Esophagus squamous epithelium (tissue), 4 donors: ENCODE measurements around the gene SVBP.

Experiments
- POLR2A ChIP-seq, 4 donors: fragments of 450-650 bp; IDR thresholded peaks; one replicate each; pipeline ENCODE4 v1.6.1; 2017; ENCODE audit warnings: antibody characterized with exemption in 4 of 4, mild to moderate bottlenecking in 4 of 4, moderate library complexity in 3 of 4
- TF ChIP-seq, protein P1 (sequence below), 6 experiments: fragments of 450-650 bp in 4 of 6; fragments of 200-600 bp in 2 of 6; sonication (generic) in 2 of 6; IDR thresholded peaks; one replicate each; pipeline ENCODE4 v1.5.1; 2016 to 2019; ENCODE audit warnings: antibody characterized with exemption in 6 of 6, mild to moderate bottlenecking in 4 of 6, moderate library complexity in 4 of 6

DNA sequence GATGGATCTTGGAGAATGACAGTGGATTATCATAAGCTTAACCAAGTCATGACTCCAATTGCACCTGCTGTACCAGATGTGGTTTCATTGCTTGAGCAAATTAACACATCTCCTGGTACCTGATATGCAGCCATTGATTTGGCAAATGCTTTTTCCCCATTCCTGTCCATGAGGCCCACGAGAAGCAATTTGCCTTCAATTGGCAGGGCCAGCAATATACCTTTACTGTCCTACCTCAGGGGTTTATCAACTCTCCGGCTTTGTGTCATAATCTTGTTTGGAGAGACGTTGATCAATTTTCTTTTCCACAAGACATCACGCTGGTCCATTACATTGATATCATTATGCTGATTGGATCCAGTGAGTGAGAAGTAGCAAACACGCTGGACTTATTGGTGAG is 49.4 kb upstream of the SVBP start:
- TF ChIP-seq, protein P1, sequence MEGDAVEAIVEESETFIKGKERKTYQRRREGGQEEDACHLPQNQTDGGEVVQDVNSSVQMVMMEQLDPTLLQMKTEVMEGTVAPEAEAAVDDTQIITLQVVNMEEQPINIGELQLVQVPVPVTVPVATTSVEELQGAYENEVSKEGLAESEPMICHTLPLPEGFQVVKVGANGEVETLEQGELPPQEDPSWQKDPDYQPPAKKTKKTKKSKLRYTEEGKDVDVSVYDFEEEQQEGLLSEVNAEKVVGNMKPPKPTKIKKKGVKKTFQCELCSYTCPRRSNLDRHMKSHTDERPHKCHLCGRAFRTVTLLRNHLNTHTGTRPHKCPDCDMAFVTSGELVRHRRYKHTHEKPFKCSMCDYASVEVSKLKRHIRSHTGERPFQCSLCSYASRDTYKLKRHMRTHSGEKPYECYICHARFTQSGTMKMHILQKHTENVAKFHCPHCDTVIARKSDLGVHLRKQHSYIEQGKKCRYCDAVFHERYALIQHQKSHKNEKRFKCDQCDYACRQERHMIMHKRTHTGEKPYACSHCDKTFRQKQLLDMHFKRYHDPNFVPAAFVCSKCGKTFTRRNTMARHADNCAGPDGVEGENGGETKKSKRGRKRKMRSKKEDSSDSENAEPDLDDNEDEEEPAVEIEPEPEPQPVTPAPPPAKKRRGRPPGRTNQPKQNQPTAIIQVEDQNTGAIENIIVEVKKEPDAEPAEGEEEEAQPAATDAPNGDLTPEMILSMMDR (IDR thresholded peaks at IDR 0.05) = no peak
- TF ChIP-seq POLR2A (IDR thresholded peaks at IDR 0.05) = no peak
